ENCODE data around the gene FOXN3.

FOXN3 gene

DNA sequence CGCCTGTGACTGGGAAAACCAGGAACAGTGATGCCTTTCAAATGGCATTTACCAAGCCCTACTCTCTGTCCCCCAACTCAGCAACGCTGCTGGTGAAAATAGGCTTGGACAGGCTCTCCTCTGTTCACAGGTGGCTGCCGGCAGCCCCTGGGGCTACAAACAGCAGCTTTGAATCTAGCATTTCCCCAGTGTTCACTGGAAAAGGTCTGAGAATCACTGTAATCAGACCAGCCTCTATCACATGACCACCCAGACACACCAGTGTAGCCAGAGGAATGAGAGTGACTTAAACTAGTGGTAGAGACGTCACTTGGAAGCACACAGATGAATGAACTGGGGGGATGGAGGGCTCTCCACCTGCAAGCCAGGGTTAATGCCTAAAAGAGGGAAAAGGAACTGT lies 151.8 kb downstream of the FOXN3 start:
- no peak overlapping the region for H3K4me3 ChIP-seq (ENCODE audit: low read length)
- no peak for DNase-seq (ENCODE audit: low read depth)
- TF ChIP-seq, protein P1, sequence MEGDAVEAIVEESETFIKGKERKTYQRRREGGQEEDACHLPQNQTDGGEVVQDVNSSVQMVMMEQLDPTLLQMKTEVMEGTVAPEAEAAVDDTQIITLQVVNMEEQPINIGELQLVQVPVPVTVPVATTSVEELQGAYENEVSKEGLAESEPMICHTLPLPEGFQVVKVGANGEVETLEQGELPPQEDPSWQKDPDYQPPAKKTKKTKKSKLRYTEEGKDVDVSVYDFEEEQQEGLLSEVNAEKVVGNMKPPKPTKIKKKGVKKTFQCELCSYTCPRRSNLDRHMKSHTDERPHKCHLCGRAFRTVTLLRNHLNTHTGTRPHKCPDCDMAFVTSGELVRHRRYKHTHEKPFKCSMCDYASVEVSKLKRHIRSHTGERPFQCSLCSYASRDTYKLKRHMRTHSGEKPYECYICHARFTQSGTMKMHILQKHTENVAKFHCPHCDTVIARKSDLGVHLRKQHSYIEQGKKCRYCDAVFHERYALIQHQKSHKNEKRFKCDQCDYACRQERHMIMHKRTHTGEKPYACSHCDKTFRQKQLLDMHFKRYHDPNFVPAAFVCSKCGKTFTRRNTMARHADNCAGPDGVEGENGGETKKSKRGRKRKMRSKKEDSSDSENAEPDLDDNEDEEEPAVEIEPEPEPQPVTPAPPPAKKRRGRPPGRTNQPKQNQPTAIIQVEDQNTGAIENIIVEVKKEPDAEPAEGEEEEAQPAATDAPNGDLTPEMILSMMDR (IDR thresholded peaks at IDR 0.05; ENCODE audit: insufficient read depth, low read depth, low read length, missing control alignments): no peak

DNA sequence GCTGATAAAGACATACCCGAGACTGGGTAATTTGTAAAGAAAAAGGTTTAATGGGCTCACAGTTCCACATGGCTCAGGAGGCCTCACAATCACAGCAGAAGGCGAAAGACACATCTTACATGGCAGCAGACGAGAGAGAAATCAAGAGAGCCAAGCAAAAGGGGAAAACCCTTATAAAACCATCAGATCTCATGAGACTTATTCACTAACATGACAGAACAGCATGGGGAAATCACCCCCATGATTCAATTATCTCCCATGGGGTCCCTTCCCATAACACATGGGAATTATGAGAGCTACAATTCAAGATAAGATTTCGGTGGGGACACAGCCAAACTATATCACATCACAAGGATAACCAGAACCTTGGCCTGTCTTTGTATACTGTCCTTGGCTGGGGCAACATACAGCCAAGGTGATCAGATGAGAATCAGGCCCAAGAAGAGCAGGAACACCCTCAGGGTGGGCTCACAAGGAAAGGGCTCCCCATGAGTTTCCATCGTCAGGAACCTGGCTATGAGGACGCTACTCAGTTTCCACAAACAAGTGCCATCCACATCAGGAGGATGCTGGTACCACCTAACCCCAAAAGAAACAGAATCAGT lies 152.7 kb downstream of the FOXN3 start:
- no peak for DNase-seq (ENCODE audit: low read depth)
- TF ChIP-seq, protein P1 (IDR thresholded peaks at IDR 0.05; ENCODE audit: insufficient read depth, low read depth, low read length, missing control alignments): no peak
- H3K4me3 ChIP-seq (ENCODE audit: low read length): no peak overlapping the region

DNA sequence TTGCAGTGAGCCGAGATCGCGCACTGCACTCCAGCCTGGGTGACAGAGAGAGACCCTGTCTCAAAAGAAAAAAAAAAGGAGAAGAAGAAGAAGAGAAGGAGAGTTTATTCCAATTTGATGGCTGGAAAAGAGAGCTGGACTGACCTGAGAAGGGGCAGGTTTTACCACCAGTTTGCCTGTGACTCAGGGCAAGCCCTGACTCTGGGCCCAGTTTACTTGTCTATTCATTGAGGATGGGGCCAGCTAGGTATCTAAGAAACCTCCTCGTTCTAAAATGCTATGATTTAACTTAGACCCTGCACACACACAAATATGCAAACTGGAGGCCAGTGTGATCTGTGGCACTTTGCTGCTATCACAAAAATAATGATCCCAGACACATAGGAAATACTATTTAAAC lies 155.0 kb downstream of the FOXN3 start:
- TF ChIP-seq, protein P1 (IDR thresholded peaks at IDR 0.05; ENCODE audit: insufficient read depth, low read depth, low read length, missing control alignments): no peak
- DNase-seq (ENCODE audit: low read depth): no peak
- no peak overlapping the region for H3K4me3 ChIP-seq (ENCODE audit: low read length)

DNA sequence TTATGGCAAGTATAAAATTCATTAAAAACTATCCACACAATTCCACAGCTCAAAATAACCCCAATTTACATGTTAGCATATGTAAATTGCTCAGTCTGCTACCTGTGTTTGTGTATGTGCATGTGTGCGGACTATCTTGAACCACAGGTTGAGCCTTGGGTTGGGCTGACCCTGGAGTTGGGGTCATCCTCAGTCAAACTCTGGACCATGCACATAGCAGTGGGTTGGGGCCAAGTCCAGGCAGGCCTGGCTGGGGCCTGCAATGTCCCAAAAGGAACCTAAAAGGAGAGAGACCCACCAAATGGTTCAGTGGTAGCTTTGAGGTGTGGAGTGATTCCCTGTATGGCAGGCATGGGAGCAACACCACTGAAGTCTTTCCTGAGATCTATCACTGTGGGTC lies 156.1 kb downstream of the FOXN3 start:
- DNase-seq (ENCODE audit: low read depth): no peak
- H3K4me3 ChIP-seq (ENCODE audit: low read length): no peak overlapping the region
- TF ChIP-seq, protein P1 (IDR thresholded peaks at IDR 0.05; ENCODE audit: insufficient read depth, low read depth, low read length, missing control alignments): no peak

DNA sequence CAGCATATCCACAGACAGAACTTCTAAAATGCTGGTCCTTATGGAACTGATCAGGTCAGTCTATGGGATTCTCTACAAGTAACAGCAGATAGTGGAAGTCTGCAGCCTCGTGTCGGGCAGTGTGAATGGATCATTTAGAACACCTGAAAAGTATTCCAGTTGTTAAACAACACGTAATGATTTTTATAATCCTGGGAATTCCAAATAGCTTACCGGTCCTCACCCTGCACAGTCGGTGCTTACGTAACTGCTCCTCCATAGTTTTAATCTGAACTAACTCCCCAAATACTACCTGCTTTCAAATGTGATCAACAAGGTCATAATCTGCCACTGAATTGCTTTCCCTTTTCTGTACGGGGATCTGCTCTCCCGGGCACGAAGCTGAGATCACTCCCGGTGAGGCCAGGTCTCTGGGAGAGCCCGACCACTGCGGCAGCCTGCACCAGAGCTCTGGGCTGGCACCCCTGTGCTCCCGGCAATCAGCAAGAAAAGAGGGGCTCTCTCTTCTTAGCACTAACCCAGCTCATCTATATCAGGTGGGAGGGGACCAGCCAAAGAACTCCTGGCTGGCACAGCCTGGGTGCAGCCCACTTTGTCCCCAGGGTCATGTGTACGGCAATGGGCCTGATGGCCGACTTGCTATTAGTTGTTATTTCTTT lies 157.0 kb downstream of the FOXN3 start:
- no peak for DNase-seq (ENCODE audit: low read depth)
- H3K4me3 ChIP-seq (ENCODE audit: low read length): no peak overlapping the region
- TF ChIP-seq, protein P1 (IDR thresholded peaks at IDR 0.05; ENCODE audit: insufficient read depth, low read depth, low read length, missing control alignments): no peak

DNA sequence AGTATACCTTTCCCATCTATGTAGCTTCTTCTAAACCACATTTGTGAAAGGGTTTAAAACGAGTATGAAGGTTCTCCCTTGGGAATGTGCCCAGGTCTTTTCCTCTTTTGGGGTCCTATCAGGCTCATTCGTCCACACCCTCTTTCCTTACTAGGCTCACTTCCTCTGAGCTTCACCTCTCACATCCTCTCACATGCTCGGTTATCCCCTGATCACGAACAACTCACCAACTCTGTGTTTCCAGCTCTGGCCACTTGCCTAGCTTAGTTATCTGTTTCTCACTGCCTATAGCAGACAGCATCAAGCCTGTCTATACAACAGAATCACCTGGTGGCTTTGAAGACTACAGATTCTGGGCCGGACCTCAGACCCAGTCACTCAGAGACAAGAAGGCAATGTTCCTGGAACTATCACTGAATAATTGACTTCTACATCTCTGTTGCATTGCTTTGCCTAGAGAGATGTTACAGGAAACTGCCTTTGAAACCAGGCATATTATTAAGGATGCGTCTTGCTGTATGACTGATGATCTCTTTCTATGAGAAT lies 158.2 kb downstream of the FOXN3 start:
- DNase-seq (ENCODE audit: low read depth): no peak
- H3K4me3 ChIP-seq (ENCODE audit: low read length): no peak overlapping the region
- TF ChIP-seq, protein P1 (IDR thresholded peaks at IDR 0.05; ENCODE audit: insufficient read depth, low read depth, low read length, missing control alignments): no peak
